ENCODE measurements around the gene HTT.

HTT gene

DNA sequence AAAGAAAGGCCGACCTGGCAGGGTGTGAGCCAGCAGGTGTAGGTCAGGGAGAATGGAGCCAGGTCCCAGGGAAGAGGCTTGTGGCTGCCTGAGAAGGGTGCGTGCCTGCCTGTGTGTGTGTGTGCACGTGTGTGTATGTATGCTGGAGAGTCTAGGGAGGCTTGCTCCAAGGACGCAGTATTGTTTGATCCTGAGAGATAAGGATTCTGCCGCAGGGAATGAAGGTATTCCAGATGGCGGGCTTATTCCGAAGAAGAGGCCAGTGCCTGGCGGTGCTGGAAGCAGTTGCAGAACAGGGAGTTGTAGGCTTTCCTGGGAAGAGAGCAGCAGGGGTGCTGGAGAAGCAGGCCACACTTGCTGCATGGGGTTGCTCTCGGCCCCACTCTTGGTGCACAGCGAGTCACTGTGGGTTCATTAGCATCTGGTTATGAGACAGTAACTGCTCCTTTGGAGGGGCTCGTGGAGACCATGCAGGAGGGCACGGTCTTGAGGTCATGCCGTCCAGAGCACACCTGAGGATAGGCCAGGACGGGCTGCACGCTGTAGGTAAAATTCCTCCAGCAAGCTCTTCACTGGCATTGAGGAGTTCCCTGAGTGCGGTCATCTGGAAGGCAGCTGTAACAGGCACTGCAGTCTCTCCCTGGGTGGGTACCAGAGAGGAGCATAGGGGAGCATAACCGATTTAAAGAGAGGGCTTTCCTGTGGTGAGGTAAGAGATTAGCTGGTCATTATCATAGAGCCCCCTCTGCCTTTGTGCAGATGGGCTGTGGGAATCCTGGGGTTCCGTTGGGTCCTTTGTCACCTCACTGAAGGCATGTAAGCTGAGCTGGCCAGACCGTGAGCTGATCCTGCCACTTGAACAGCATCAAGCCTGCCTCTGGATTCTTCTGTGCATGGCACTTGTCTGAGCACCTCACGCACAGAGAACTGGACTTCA, 144.6 kb downstream of the HTT start:
- DNase-seq (ENCODE audit: low read depth, low spot score) = no peak

DNA sequence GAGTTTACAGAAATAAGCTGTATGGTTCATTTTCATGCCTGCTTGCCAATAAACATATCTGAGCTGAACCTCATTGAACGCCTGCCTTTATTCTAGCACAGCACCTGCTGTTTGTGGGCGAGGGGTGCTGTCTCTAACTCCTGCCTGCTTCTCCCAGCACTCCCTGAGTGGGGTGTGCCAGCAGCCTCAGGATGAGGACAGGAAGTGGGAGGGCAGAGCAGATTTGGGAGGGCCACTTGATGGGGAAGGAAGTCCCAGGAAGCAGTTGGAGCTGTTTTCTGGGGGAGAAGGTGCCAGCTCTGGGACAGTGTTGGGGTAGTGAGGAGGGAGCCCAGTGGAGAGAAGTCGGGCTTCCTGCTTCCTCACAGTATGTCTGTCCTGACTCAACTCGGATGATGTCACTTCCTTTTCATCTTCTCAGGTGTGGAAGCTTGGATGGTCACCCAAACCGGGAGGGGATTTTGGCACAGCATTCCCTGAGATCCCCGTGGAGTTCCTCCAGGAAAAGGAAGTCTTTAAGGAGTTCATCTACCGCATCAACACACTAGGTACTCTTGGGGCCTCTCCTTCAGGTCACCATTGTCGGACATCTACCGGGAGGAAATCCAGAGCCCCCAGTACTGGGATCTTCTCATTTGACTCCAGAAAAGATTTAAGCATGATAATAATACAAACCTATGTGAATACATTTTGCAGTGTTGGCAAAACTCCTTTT, 145.4 kb downstream of the HTT start:
- no peak for DNase-seq (ENCODE audit: low read depth, low spot score)

DNA sequence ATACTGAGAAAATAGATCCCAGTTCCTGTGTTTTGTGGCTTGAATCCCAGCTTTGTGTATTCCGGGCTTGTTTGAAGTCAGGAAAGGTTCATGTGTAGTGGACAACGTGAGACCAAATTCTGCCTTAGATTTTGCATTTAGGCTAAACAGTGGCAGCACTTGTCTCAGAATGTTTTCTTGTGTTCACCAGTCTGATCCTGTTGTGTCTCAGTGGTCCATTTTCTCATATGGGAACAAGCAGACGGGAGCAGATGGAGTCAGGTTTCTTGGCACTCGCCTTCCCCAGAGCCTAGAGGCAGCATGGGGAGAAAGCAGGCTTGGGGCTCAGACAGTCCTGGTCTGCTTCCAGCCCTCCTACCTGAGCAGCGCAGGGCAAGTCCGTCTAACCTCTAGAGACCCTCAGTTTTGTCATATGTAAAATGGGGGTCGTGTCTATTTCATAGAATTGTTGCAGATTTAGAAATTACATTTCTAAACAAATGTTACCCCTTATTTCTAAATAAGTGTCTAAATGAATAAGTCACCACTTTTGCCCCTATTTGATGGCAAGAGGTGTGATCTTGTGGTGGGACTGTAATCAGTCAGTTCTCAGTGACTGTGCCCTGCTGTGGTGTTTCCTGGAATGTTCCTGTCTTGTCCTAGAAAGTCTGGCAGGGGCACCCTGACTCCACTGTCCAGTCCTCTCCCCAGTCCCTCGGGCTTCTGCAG, 146.1 kb downstream of the HTT start:
- DNase-seq (ENCODE audit: low read depth, low spot score) = no peak

DNA sequence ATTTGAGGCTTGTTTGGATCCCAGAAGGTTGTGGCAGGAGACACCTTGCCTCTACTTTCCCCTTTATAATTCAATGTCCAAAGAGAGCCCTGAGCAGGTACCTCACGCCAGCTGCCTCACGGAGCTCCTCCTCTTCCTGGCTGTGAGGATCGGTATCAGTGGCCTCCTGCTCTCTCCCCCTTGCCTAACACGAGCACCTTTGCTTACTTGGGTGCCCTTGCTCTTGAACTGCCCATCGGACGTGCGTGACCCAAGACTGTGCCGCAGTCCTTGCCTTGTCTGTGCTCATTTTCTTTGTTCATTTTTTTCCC, 146.7 kb downstream of the HTT start:
- no peak for DNase-seq (ENCODE audit: low read depth, low spot score)

DNA sequence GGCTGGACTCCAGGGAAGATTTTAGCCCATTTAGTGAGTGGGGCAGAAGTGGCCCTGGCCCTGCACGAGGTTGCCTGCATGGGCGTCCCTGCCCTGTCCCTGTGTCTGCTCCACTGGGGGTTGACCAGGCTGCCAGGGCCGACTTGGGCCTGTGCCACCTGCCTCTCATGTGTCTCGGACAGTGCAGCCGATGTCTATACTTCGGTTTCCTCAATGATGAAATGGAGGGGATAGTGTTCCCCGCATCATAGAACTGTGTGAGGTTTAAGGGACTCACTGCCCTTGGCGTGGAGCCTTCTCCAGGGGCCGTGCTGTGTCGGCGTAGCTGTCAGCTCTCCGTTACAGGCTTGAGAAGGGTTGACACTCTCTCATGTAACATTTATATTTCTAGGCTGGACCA, 147.5 kb downstream of the HTT start:
- DNase-seq (ENCODE audit: low read depth, low spot score) = no peak

DNA sequence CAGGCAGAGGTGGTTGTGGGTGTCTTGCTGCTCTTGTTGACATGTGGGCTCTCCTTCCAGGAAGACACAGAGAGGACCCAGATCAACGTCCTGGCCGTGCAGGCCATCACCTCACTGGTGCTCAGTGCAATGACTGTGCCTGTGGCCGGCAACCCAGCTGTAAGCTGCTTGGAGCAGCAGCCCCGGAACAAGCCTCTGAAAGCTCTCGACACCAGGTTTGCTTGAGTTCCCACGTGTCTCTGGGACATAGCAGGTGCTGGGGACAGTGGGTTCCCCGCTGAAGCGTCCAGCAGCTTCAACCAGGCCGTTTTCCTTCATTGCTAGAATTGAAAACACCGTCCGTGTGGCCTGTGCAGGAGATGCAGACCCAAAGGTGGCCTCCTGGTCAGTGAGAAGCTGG, 148.9 kb downstream of the HTT start:
- DNase-seq (ENCODE audit: low read depth, low spot score) = no peak

DNA sequence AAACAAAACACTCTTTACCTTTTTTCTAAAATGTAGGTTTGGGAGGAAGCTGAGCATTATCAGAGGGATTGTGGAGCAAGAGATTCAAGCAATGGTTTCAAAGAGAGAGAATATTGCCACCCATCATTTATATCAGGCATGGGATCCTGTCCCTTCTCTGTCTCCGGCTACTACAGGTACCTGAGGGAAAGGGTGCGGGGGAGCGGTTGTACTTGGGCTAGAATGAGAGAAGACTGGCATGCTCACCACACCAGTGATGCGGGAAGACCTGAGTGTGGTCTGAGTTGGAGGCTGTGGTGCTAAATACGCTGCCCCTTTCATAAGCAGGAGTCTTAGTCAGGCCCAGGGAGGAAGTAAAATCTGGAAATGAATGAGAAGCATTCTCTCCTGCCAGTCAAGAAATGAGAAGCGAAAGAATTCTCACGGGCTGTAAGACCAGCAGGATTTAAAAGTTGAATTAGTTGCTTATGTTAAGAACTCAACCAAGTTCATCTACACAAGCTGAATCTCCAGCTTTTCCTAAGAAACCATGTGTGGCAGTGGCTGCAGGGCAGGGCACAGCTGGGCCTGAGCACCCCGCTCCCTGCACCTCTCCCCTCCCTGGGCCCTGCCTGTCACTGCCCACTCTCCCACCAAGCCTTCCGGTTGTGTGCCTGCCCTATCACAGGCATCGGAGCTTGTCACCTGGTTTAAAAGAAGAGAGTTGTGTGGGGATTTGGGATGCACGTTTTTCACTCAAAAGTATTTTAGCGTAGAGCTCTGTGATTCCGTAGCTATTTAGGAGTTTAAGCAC, 149.7 kb downstream of the HTT start:
- DNase-seq (ENCODE audit: low read depth, low spot score) = no peak

DNA sequence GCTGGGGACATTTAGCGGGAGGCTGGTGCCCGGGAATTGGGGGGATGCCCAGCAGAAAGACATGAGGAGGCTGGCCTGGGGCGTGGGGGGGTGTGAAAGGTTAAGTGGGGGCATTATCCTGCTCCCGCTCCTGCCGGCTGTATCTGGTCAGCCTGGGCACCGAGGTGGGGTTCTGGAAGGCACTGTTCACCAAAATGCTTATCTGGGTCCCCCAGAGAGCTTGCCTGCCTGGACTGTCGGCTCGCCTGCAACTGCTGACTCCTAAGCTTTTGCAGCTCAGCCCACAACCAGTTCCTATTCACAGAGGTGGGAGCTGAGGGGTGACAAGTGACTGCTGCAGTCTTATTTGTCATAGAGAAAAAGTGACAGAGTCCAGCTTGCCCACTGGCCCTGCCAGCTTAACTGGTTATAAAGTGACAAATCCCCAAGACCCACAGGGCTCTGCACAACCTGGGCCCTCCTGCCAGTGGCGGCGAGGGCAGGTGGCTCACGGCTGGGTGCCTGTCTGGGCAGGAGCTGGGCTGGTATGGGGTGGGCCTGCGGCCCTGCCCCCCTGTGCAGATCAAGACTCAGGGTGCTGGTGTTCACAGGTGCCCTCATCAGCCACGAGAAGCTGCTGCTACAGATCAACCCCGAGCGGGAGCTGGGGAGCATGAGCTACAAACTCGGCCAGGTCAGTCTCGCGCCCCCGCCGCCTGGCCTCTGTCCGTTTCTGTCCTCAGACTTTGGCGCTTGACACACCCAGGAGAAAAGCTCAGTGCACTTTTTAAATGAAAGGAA, 150.8 kb downstream of the HTT start:
- DNase-seq (ENCODE audit: low read depth, low spot score) = no peak

DNA sequence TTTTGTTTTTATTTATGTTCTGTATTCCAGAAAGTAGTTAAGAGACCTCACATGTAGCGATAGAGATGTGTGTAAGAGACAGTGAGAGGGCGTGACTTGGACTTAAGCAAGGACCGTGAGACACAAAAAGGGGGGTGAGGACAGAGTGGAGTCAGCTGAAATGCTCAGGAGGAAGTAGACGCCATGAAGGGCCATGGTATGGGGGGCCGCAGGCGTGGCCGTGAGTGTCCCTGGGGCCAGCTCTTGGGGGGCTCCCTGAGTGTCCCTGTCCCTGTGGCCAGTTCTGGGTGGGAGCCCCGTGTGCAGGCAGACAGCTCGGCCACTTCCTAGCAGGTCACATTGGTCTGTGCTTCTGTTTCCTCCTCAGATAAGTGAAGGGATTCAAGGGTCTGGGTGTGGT, 151.5 kb downstream of the HTT start:
- no peak for DNase-seq (ENCODE audit: low read depth, low spot score)

DNA sequence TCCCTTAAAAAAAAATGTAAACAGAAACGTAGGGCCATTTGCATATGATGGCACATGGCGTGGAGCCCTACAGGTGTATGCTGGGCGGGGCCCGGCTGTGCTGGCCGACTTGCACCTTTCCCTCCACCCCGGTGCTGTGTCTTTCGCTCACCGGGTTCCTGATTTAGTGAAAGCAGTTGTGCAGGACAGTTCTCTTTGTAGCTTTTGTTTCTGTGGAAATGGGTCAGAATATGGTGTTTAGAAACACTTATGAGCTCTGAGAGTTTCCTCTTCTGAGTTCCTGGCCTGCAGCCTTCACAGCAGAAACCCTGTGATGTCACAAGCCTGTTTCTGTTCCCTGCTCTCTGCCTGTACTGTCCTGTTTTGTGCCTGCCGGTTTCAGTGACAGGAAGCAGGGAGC, 152.0 kb downstream of the HTT start:
- no peak for DNase-seq (ENCODE audit: low read depth, low spot score)

DNA sequence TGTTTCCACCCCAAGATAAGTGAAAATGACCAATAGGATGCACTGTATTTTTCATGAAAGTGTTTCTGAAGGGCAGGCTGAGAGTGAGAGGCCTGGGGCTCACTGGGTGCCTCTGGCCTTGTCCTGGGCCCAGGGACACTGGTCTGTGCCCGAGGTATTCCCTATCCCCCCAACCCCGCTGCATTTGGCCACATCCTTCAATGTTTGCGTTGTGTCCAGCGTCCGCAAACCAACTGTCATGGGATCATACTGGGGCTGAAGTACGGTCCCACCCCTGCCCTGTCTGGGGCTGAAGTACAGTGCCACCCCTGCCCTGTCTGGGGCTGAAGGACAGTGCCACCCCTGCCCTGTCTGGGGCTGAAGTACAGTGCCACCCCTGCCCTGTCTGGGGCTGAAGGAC, 152.5 kb downstream of the HTT start:
- DNase-seq (ENCODE audit: low read depth, low spot score) = no peak

DNA sequence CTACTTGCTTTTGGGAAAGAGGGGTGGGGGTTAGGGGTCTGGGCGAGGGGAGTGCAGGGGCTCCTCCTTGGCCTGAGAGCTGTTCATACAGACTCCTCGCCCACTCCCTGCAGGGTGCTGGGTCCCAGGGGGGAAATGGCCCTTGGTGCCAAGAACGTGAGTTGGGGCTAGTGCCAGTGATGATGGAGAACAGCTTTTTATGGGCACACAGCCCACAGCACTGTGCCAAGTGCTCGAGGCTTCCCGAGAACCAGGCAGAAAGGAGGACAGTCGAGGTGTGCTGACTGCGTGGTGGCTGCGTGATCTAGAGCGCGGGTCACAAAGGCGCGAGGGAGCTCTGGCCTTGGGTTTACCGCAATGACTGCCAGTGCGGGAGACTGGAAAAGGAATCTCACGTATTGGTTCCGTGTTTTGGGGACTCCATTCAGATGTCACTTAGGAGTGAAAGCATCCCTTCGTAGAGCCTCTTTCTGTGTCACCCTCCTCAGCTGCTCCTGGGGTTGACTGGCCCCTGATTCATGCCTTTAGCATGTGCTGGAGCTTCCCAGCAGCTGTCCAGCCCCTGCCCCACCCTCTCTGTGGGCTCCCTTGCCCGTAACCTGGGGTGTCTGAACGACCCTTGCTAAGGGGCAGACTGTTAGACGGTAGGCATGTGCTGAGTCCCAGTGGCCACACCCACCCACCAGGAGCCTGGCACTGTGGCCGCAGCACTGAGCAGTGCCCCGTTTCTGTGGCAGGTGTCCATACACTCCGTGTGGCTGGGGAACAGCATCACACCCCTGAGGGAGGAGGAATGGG, 153.6 kb downstream of the HTT start:
- DNase-seq (ENCODE audit: low read depth, low spot score) = no peak

DNA sequence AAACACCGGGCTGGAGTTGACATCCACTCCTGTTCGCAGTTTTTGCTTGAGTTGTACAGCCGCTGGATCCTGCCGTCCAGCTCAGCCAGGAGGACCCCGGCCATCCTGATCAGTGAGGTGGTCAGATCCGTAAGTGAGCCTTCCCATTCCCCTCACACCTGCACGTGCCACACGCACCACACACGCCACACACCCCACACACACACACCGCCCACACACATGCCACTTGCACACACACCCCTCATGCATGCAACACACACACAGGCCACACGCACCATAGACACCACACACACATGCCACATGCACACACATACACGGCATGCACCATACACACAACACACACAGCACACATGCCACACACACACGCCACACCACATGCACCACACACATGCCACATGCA, 154.4 kb downstream of the HTT start:
- no peak for DNase-seq (ENCODE audit: low read depth, low spot score)

DNA sequence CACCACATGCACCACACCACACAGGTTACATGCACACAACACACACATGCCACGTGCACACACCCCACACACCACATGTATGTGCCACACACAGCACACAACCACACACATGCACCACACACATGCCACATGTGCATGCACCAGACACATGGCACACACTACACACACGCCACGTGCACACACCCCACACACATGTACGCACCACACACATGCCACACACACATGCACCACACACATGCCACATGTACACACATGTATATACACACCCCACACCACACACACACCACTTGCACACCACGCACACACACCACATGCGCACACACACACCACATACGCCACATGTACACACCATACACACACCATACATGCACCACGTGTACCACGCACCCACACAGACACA, 154.8 kb downstream of the HTT start:
- DNase-seq (ENCODE audit: low read depth, low spot score) = no peak

DNA sequence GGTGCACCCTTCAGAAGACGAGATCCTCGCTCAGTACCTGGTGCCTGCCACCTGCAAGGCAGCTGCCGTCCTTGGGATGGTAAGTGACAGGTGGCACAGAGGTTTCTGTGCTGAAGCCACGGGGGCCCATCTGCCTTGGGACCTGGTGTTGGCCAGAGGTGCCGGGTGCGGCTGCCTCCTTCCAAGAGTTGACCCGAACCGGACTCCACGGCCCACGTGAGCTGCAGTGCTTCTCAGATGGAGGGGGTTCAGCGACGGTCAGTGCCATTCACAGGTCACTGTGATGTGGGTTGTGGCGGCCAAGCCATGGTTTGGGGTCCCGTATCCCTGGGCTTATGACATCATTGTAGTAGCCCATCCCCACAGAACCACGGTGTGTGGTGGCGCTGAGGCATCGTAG, 155.5 kb downstream of the HTT start:
- no peak for DNase-seq (ENCODE audit: low read depth, low spot score)

DNA sequence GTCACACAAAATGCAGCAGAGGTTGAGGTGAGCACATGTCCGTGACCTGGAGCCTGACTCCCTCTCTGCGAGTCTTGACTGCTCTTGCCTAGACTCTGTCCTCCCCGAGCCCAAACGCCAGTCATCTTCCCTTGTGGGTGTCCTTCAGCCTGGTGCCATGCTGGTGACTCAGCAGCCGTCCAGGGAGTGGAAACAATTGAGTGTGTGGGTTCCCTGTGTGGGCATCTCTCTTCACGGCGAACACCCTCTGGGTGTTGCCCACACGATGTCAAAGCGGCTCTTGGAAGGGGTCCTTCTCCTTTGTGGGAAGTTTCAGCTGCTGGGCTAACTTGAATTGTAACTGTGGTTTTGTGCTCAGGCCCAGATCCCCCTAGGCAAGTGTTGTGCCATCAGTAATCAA, 157.0 kb downstream of the HTT start:
- no peak for DNase-seq (ENCODE audit: low read depth, low spot score)

DNA sequence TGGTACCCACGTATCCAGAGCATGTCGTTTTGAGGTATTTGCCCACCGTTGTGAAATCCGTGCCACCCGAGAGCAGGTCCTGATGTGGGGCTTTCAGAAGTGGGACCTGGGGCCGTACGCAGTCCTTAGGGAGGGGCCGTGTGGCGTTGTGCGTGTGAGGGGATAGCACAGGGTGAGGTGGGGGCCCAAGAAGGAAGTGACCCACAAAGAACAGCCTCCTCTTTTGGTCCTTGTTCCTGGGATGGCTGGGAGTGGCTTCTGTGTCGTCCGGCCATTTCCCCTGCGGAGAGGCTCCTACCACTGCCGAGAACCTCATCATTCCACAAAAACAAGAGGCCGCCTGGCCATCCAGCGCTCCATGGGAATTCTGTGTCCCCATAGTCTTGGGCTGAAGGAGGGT, 157.5 kb downstream of the HTT start:
- DNase-seq (ENCODE audit: low read depth, low spot score) = no peak

DNA sequence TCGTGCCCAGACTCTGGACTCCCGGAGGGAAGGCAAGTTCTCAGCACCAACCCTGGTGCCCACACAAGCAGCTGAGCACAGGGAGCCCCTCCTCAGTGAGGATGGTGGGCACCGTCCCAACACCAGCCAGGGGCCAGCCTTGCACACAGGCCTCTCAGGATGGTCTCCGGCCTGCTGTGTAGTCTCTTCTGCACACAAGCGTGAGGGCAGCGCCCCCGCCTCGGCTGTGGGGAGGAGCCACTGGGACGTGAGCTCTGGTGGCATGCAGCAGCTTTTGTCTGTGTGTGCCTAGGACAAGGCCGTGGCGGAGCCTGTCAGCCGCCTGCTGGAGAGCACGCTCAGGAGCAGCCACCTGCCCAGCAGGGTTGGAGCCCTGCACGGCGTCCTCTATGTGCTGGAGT, 158.4 kb downstream of the HTT start:
- DNase-seq (ENCODE audit: low read depth, low spot score) = no peak

DNA sequence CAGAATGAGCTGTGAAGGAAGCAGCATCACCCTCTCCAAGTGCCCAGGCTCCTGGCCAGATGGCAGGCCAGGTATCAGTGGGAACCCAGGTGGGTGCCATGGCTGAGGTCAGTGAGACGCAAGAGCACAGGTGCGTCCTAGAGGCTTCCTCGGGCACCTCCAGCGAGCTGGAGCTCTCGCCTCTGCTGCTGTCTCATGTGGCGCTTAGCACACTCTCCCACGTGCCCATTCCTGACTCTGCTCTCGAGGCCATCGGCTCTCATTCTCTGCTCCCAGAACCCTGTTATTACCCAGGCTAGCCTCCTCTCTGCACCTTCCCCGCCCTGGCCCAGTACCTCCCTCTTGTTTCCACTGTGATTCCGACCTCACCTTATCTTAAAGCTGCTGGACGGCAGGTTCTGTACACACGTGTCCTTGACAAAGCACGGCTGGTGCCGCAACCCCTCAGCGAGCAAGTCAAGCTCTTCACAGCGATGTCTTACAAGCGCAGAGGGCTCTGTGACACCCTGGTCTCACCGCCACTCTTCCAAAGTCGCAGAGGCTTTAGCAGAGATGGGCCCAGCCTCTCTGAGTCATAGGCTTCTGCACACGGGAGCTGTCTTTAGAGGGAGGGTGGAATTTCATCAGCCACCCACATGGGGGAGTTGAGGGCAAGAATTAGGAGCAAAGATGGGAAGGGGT, 159.1 kb downstream of the HTT start:
- no peak for DNase-seq (ENCODE audit: low read depth, low spot score)

Measured in smooth muscle cell of the brain vasculature (primary cell).